HepG2 (cell line): ENCODE data around the gene UBE2O. TPM values are rescaled to one million over a fixed set of nuclear protein-coding genes. Genes with fewer than 3 reads are reported as not detected.

Experiments
- BCL3 ChIP-seq: sonication (generic); formaldehyde crosslinking; IDR thresholded peaks from 2 replicates; pipeline ENCODE4 v1.5.1; 2020; ENCODE audit warnings: mild to moderate bottlenecking, missing genetic modification reagents, moderate library complexity
- DMAP1 ChIP-seq: IDR thresholded peaks from 2 replicates; pipeline ENCODE4 v1.6.1; 2016
- MED8 ChIP-seq: sonication (generic); formaldehyde crosslinking; IDR thresholded peaks from 2 replicates; pipeline ENCODE4 v1.8.1; 2023; ENCODE audit warnings: mild to moderate bottlenecking, missing genetic modification reagents; ENCODE audit not compliant: insufficient replicate concordance
- NCOA5 ChIP-seq: sonication (generic); formaldehyde crosslinking; IDR thresholded peaks from 2 replicates; pipeline ENCODE4 v1.4.0; 2020; ENCODE audit warnings: missing genetic modification reagents
- PITX1 ChIP-seq: sonication (generic); formaldehyde crosslinking; IDR thresholded peaks from 2 replicates; pipeline ENCODE4 v1.5.1; 2020; ENCODE audit warnings: mild to moderate bottlenecking, missing genetic modification reagents
- PLSCR1 ChIP-seq: sonication (generic); formaldehyde crosslinking; IDR thresholded peaks from 2 replicates; pipeline ENCODE4 v1.5.0; 2020; ENCODE audit warnings: missing genetic modification reagents, mild to moderate bottlenecking, borderline replicate concordance
- POLR2AphosphoS2 ChIP-seq: IDR thresholded peaks from 2 replicates; pipeline ENCODE4 v1.6.1; 2011; ENCODE audit warnings: low read depth, low read length, improper control_type of control experiment
- RNF2 ChIP-seq: fragments of 450-650 bp; conservative IDR thresholded peaks from 2 replicates; pipeline ENCODE4 v1.6.1; 2016; ENCODE audit warnings: low read depth
- SALL1 ChIP-seq: sonication (generic); formaldehyde crosslinking; IDR thresholded peaks from 2 replicates; pipeline ENCODE4 v1.8.0; 2022; ENCODE audit warnings: mild to moderate bottlenecking, missing genetic modification reagents
- SP2 ChIP-seq: sonication (generic); formaldehyde crosslinking; IDR thresholded peaks from 2 replicates; pipeline ENCODE4 v1.5.1; 2020; ENCODE audit warnings: mild to moderate bottlenecking, missing genetic modification reagents
- TFAP4 ChIP-seq: sonication (generic); IDR thresholded peaks from 2 replicates; pipeline ENCODE4 v1.6.1; 2016; ENCODE audit warnings: low read depth, borderline replicate concordance
- THYN1 ChIP-seq: sonication (generic); formaldehyde crosslinking; IDR thresholded peaks from 2 replicates; pipeline ENCODE4 v1.8.1; 2023; ENCODE audit warnings: low read depth, mild to moderate bottlenecking, moderate library complexity, missing genetic modification reagents, borderline replicate concordance
- ZBTB40 ChIP-seq, 2 experiments: fragments of 450-650 bp in 1 of 2; sonication (generic) in 1 of 2; formaldehyde crosslinking in 1 of 2; IDR thresholded peaks; 2 replicates each; pipeline versions ENCODE4 v1.6.1 to v1.8.0; 2016 to 2022; ENCODE audit warnings: antibody characterized with exemption in 1 of 2, mild to moderate bottlenecking in 1 of 2, missing genetic modification reagents in 1 of 2
- ZNF224 ChIP-seq: sonication (generic); formaldehyde crosslinking; IDR thresholded peaks from 2 replicates; pipeline ENCODE4 v1.5.0; 2020; ENCODE audit warnings: mild to moderate bottlenecking, missing genetic modification reagents
- ZNF296 ChIP-seq: sonication (generic); formaldehyde crosslinking; conservative IDR thresholded peaks from 2 replicates; pipeline ENCODE4 v1.5.0; 2020; ENCODE audit warnings: mild to moderate bottlenecking, missing genetic modification reagents
- ZNF597 ChIP-seq: sonication (generic); formaldehyde crosslinking; IDR thresholded peaks from 2 replicates; pipeline ENCODE4 v1.5.0; 2020; ENCODE audit warnings: missing genetic modification reagents
- ZSCAN12 ChIP-seq: sonication (generic); formaldehyde crosslinking; IDR thresholded peaks from 2 replicates; pipeline ENCODE4 v1.9.0; 2021; ENCODE audit warnings: mild to moderate bottlenecking, missing genetic modification reagents
- polyA plus RNA-seq, 8 experiments: library from polyadenylated mRNA; depleted of rRNA in 3 of 8; stranded (reverse) in 7 of 8; unstranded in 1 of 8; fragments of >200 nt; fragmentation: Illumina TruSeq in 4 of 8; extraction: Trizol in 4 of 8; gene quantifications; 2 replicates each; pipeline versions ENCODE4 v1.2.1 to v1.2.3, GENCODE V29; 2011 to 2016; ENCODE audit warnings: low read depth in 4 of 8, missing spikeins in 1 of 8, mixed read lengths in 1 of 8; ENCODE audit not compliant: insufficient read depth in 1 of 8
- total RNA-seq, 5 experiments: library from RNA; depleted of rRNA; stranded (reverse); fragments of >200 nt; fragmentation: Illumina TruSeq; extraction: Trizol; gene quantifications; 2 replicates each; pipeline ENCODE4 v1.2.3, GENCODE V29; 2016; ENCODE audit warnings: low read depth in 1 of 5

UBE2O gene
- total and polyA plus RNA-seq, 2 of the 13 experiments (the other 11 are each of a cell fraction or from before 2014, with no cell fraction given): 21.5 to 23.5 TPM

GRCh38 chr17:76357597-76358158 is 95.3 kb downstream of the UBE2O start (continued):
- TF ChIP-seq ZBTB40 (IDR thresholded peaks at IDR 0.05): no peak
- no peak for TF ChIP-seq ZBTB40 (CRISPR knock-in tag; IDR thresholded peaks at IDR 0.05)
- TF ChIP-seq DMAP1 (CRISPR knock-in tag): peak; percentile 25
- no peak for TF ChIP-seq MED8 (CRISPR knock-in tag)
- TF ChIP-seq THYN1 (CRISPR knock-in tag): no peak
- TF ChIP-seq TFAP4: no peak
- no peak for TF ChIP-seq SP2 (CRISPR knock-in tag)
- no peak for TF ChIP-seq RNF2
- no peak for TF ChIP-seq NCOA5 (CRISPR knock-in tag)
- TF ChIP-seq POLR2AphosphoS2: no peak
- TF ChIP-seq ZSCAN12: no peak
- no peak for TF ChIP-seq PITX1 (CRISPR knock-in tag)
- no peak for TF ChIP-seq ZNF597 (CRISPR knock-in tag)
- TF ChIP-seq BCL3 (CRISPR knock-in tag): no peak
- no peak for TF ChIP-seq ZNF296 (CRISPR knock-in tag)
- no peak for TF ChIP-seq PLSCR1 (CRISPR knock-in tag)
- TF ChIP-seq ZNF224 (CRISPR knock-in tag): no peak
- TF ChIP-seq SALL1: peak; percentile 47; the same call in 1 of the 2 replicates
